Tibial nerve (tissue), 4 donors: Measurements from ENCODE around the gene RILPL1.

Experiments used
- EP300 ChIP-seq, 2 donors: sonication (generic); formaldehyde crosslinking; IDR thresholded peaks; one replicate each; pipeline ENCODE4 v1.6.1; 2017; ENCODE audit warnings: antibody characterized with exemption in 2 of 2, mild to moderate bottlenecking in 1 of 2
- TF ChIP-seq, protein P1 (sequence below), 5 experiments: fragments of 200-600 bp in 3 of 5; fragments of 450-650 bp in 2 of 5; sonication (generic) in 3 of 5; IDR thresholded peaks; one replicate each; pipeline ENCODE4 v1.5.1; 2016 to 2019; ENCODE audit warnings: antibody characterized with exemption in 5 of 5, mild to moderate bottlenecking in 3 of 5, moderate library complexity in 2 of 5

DNA sequence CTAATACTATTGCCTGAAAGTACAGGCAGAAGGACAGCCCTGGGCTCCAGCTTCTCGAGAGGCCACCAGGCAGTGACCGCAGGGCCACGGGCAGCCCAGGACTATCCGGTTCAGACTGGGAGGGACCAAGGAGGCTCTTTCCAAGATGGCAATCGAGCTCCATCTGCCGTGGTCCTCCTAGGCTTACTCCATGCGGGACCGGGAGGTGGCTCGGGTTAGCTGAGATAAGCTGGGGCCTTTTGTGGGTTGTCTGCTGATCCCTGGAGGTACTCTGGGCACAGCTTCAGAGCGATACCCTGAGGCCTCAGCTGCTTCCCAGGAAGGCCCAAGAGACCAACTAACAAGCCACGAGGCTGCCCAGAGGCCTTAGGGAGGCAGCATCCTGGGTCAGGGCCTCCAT lies 42.5 kb downstream of the RILPL1 start:
- TF ChIP-seq, protein P1, sequence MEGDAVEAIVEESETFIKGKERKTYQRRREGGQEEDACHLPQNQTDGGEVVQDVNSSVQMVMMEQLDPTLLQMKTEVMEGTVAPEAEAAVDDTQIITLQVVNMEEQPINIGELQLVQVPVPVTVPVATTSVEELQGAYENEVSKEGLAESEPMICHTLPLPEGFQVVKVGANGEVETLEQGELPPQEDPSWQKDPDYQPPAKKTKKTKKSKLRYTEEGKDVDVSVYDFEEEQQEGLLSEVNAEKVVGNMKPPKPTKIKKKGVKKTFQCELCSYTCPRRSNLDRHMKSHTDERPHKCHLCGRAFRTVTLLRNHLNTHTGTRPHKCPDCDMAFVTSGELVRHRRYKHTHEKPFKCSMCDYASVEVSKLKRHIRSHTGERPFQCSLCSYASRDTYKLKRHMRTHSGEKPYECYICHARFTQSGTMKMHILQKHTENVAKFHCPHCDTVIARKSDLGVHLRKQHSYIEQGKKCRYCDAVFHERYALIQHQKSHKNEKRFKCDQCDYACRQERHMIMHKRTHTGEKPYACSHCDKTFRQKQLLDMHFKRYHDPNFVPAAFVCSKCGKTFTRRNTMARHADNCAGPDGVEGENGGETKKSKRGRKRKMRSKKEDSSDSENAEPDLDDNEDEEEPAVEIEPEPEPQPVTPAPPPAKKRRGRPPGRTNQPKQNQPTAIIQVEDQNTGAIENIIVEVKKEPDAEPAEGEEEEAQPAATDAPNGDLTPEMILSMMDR (IDR thresholded peaks at IDR 0.05), result no peak
- no peak for TF ChIP-seq EP300 (IDR thresholded peaks at IDR 0.05)
